Activated naive CD4-positive, alpha-beta T cell treated with anti-CD3 and anti-CD28 coated beads, Interleukin-2, amount 10 ng/mL, durations not matched to agents 7 days and 5 days (primary cell): ENCODE results near the gene GNA12.
"Not testable (repeated sequence)": the region's sequence is repeated elsewhere in the genome, so short reads cannot be mapped to it uniquely, and the experiment has no call there.

ENCODE experiments used
- CTCF ChIA-PET: fragments of 350-600 bp; sonication (Branson Sonifier 250); formaldehyde crosslinking; loops from one replicate; lab custom pipeline; 2021; ENCODE audit warnings: antibody characterized with exemption; lab: Charles Lee
- DNase-seq: peaks from one replicate; pipeline ENCODE4 v3.0.0-alpha.2; 2020
- H3K27ac Mint-ChIP-seq: one replicate; pipeline ENCODE4 v1.8.0; 2021; ENCODE audit warnings: mild to moderate bottlenecking, moderate library complexity, mixed read lengths
- H3K27me3 Mint-ChIP-seq: one replicate; pipeline ENCODE4 v1.8.0; 2021; ENCODE audit warnings: mild to moderate bottlenecking, mixed read lengths
- H3K36me3 Mint-ChIP-seq: one replicate; pipeline ENCODE4 v1.8.0; 2021; ENCODE audit warnings: mixed read lengths
- H3K4me1 Mint-ChIP-seq: one replicate; pipeline ENCODE4 v1.8.0; 2021; ENCODE audit warnings: mixed read lengths
- H3K4me3 Mint-ChIP-seq: one replicate; pipeline ENCODE4 v1.8.0; 2021; ENCODE audit warnings: mild to moderate bottlenecking, moderate library complexity, mixed read lengths
- H3K9me3 Mint-ChIP-seq: one replicate; pipeline ENCODE4 v1.8.0; 2021; ENCODE audit warnings: mixed read lengths

GNA12 gene

GRCh38 chr7:2678454-2678853, 165.7 kb downstream of the GNA12 start:
- H3K4me1 Mint-ChIP-seq, H3K27ac Mint-ChIP-seq, DNase-seq, H3K9me3 Mint-ChIP-seq, H3K36me3 Mint-ChIP-seq, CTCF ChIA-PET, H3K4me3 Mint-ChIP-seq: not testable (repeated sequence)
- peaks cover 58% of the 10 kb centered on the region for H3K27me3 Mint-ChIP-seq
